ENCODE measurements around the gene SPACA9.

Gene SPACA9

GRCh38 chr9:132862533-132862932 is 16.2 kb upstream of the SPACA9 start:
- no peak for DNase-seq (ENCODE audit: insufficient read length, low spot score)
- no peak for FAIRE-seq

DNA sequence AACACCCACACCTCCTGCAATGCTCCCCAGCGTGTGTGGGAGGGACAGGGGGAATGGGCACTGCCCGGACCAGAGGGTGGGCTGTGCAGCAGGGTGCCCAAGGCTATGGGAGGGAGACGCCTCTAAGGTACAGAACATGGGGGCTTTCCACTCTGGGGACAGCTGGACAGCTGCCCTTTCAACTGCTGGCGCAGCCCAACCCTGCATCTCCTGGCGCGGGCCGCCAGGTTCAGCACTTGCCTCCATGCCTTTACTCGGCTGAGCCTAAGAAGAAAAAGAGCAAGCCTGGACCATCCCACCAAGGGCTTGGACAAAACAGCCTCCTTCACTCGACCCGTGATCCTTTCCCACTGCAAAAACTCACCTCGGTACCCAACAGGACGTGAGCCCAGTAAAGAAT is 15.6 kb upstream of the SPACA9 start:
- FAIRE-seq = no peak
- no peak for DNase-seq (ENCODE audit: insufficient read length, low spot score)

- FAIRE-seq (no peak), DNase-seq (ENCODE audit: insufficient read length, low spot score) (no peak)
Measured at GRCh38 chr9:132864277-132864676, 14.4 kb upstream of the SPACA9 start.

GRCh38 chr9:132864691-132865090 is 14.0 kb upstream of the SPACA9 start:
- FAIRE-seq = no peak
- DNase-seq (ENCODE audit: insufficient read length, low spot score) = no peak

DNA sequence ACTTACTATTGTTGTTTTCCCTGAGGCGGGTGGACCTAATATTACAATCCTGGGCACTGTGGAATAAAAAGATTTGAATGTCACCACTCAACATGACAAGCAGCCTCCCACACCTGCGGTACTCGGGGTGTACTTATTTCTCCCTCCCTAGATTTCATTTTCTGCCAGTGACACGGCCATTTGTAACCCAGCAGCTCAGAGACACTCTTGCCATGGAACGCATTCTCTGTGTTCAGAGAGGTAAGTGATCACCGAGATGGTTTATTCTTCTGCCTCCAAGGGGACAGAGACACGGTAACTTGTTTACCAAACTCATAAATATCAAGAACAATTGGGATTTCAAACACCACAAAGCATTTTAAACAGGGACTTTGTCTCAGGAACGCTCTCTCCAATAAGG is 11.8 kb upstream of the SPACA9 start:
- FAIRE-seq (no peak), DNase-seq (ENCODE audit: insufficient read length, low spot score) (no peak)

DNA sequence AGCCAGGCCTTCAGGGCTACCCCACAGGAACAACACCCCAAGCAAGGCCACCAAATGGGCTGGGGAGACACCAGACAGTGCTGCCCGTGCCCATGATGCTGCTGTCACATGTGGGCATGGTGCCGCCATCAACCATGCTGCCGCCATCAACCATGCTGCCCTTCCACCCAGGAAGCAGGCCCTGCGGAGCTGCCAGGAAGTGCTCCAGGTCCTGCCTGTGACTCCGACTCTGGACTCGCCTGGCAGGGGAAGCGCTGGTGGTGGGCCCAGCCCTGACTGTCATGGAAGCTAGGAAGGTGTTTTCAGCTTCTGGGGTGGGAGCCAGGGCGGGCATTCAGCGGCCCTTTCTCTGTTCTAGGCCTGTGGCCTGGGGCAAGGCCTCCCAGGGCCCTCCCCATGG is 9.4 kb upstream of the SPACA9 start:
- DNase-seq (ENCODE audit: insufficient read length, low spot score) (no peak), FAIRE-seq (no peak)

GRCh38 chr9:132873403-132873802 is 5.3 kb upstream of the SPACA9 start:
- no peak for DNase-seq (ENCODE audit: insufficient read length, low spot score)
- no peak for FAIRE-seq

GRCh38 chr9:132875159-132875558 is 3.5 kb upstream of the SPACA9 start:
- DNase-seq (ENCODE audit: insufficient read length, low spot score) (no peak), FAIRE-seq (no peak)

DNA sequence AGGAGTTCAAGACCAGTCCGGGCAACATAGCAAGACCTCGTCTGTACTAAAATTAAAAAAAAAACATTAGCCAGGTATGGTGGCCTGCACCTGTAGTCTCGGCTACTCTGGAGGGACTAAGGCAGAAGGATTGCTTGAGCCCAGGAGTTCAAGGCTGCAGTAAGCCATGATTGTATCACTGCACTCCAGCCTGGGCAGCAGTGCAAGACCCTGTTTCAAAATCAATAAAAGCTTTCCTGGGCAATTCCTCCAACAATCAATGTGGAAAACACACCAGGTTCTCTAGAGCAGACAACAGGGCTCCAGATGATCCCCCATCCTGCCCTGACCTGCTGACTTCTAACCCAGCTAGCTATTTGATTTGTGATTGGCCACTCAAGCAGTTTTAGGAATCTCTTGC is 1.8 kb upstream of the SPACA9 start:
- no peak for FAIRE-seq
- no peak for DNase-seq (ENCODE audit: insufficient read length, low spot score)

GRCh38 chr9:132877458-132877823 is 1.3 kb upstream of the SPACA9 start:
- FAIRE-seq (no peak), DNase-seq (ENCODE audit: insufficient read length, low spot score) (no peak)

GRCh38 chr9:132877824-132878694 is 639 bp upstream of the SPACA9 start, which contains the start of gene AK8:
TSS of gene AK8 (minus strand) at chr9:132878284. CDS start at chr9:132878255, 29 bp downstream.
- FAIRE-seq (peak; percentile 84), DNase-seq (ENCODE audit: insufficient read length, low spot score) (peak; percentile 86)

GRCh38 chr9:132879457-132880323 is 992 bp downstream of the SPACA9 start:
- DNase-seq (ENCODE audit: insufficient read length, low spot score) (no peak), FAIRE-seq (no peak)

- DNase-seq (ENCODE audit: insufficient read length, low spot score) = no peak
- FAIRE-seq = no peak
Measured at GRCh38 chr9:132880324-132880661, 1.6 kb downstream of the SPACA9 start.

- FAIRE-seq (no peak), DNase-seq (ENCODE audit: insufficient read length, low spot score) (no peak)
Measured at GRCh38 chr9:132881826-132882225, 3.1 kb downstream of the SPACA9 start.

- no peak for DNase-seq (ENCODE audit: insufficient read length, low spot score)
- FAIRE-seq = no peak
Measured at GRCh38 chr9:132882616-132883015, 3.9 kb downstream of the SPACA9 start.

- FAIRE-seq (no peak), DNase-seq (ENCODE audit: insufficient read length, low spot score) (no peak)
Measured at GRCh38 chr9:132883349-132884294, 4.9 kb downstream of the SPACA9 start.

- DNase-seq (ENCODE audit: insufficient read length, low spot score) = no peak
- no peak for FAIRE-seq
Measured at GRCh38 chr9:132885720-132886333, 7.1 kb downstream of the SPACA9 start.

GRCh38 chr9:132886334-132886725 is 7.6 kb downstream of the SPACA9 start:
- FAIRE-seq (no peak), DNase-seq (ENCODE audit: insufficient read length, low spot score) (no peak)

- DNase-seq (ENCODE audit: insufficient read length, low spot score) (no peak), FAIRE-seq (no peak)
Measured at GRCh38 chr9:132887181-132888120, 8.8 kb downstream of the SPACA9 start.

All from HTR-8/SVneo (cell line).